ENCODE data around the gene RCVRN. TPM values are rescaled to one million over a fixed set of nuclear protein-coding genes. Genes with fewer than 3 reads are reported as not detected.

Gene RCVRN
- polyA plus RNA-seq, 1 of the 3 experiments (the other 2 are of a cell fraction) = not detected

- Histone ChIP-seq H3K27ac (ENCODE audit: low read depth in 2 of 2, low read length in 1 of 2) (no peak overlapping the region), H3K79me2 (ENCODE audit: insufficient read depth) (no peaks in the 10 kb centered on the region), H3K9ac (no peak overlapping the region), H3K4me1 (ENCODE audit: control insufficient read depth in 1 of 2, insufficient read depth in 2 of 2, low read depth in 1 of 2, low read length in 1 of 2) (no peaks in the 10 kb centered on the region), H3K9me3 (no peaks in the 10 kb centered on the region), H3K9me2 (no peaks in the 10 kb centered on the region), H3K4me3 (ENCODE audit: low read depth in 2 of 2, low read length in 1 of 2) (no peak overlapping the region), H2AFZ (ENCODE audit: low read depth) (no peak overlapping the region), H3F3A (replicated peaks; ENCODE audit: insufficient read depth) (no peaks in the 10 kb centered on the region), H4K20me1 (ENCODE audit: insufficient read depth) (no peaks in the 10 kb centered on the region), H3K36me3 (replicated peaks in 1 of 2; ENCODE audit: control insufficient read depth in 1 of 2, insufficient read depth in 2 of 2, low read length in 1 of 2) (no peaks in the 10 kb centered on the region), H3K27me3 (ENCODE audit: insufficient read depth) (peaks cover 23% of the 10 kb centered on the region; the same call in 1 of the 2 replicates), H3K4me2 (peak overlapping the region; percentile 63)
- 9% methylated on average over 8 of the region's 8 CpGs for WGBS (ENCODE audit: low lambda C conversion rate)
- TF ChIP-seq TAF1 (IDR thresholded peaks at IDR 0.05; ENCODE audit: borderline replicate concordance, low read depth, low read length) (no peak), PBX3 (IDR thresholded peaks at IDR 0.05) (no peak), SMC3 (IDR thresholded peaks at IDR 0.05; ENCODE audit: low read depth, low read length) (no peak), REST (IDR thresholded peaks at IDR 0.05; ENCODE audit: low read depth, low read length) (no peak), ZBTB33 (IDR thresholded peaks at IDR 0.05; ENCODE audit: borderline replicate concordance, low read depth) (no peak), TCF12 (IDR thresholded peaks at IDR 0.05) (no peak), MAX (IDR thresholded peaks at IDR 0.05; ENCODE audit: low read depth) (no peak), EP300 (IDR thresholded peaks at IDR 0.05; ENCODE audit: borderline replicate concordance in 1 of 2, low read depth in 1 of 2, low read length in 1 of 2) (no peak)
- CTCF ChIA-PET = interaction anchor here (0.7 to 1.8 kb wide), 2 partner anchors 10 to 718 kb away, joined by 3 to 7 read pairs; no protein-coding TSS in a partner anchor
- POLR2A ChIA-PET = no interaction called here
- DNase-seq = no peak
Measured at GRCh38 chr17:9900044-9900594, 5.0 kb downstream of the RCVRN start.
